Measurements from ENCODE around the gene DHRSX.

DNA sequence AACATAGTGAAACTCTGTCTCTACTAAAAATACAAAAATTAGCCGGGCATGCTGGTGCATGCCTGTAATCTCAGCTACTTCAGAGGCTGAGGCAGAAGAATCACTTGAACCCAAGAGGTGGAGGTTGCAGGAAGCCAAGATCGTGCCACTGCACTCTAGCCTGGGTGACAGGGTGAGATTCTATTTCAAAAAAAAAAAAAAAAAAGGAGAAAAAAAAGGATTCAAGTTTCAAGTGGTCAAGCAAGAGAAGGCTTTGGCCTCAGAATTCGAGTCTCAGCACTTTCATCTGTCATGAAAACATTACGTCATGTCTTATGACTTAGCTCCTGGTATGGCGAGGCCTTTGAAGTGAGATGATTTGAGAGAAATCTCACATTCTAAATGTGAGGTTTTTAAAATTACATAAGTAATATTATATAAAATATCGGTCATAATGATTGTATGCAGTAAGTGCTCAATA, 21.2 kb upstream of the DHRSX start:
- TF ChIP-seq, protein P1, sequence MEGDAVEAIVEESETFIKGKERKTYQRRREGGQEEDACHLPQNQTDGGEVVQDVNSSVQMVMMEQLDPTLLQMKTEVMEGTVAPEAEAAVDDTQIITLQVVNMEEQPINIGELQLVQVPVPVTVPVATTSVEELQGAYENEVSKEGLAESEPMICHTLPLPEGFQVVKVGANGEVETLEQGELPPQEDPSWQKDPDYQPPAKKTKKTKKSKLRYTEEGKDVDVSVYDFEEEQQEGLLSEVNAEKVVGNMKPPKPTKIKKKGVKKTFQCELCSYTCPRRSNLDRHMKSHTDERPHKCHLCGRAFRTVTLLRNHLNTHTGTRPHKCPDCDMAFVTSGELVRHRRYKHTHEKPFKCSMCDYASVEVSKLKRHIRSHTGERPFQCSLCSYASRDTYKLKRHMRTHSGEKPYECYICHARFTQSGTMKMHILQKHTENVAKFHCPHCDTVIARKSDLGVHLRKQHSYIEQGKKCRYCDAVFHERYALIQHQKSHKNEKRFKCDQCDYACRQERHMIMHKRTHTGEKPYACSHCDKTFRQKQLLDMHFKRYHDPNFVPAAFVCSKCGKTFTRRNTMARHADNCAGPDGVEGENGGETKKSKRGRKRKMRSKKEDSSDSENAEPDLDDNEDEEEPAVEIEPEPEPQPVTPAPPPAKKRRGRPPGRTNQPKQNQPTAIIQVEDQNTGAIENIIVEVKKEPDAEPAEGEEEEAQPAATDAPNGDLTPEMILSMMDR (IDR thresholded peaks at IDR 0.05), result no peak
- TF ChIP-seq EP300 (IDR thresholded peaks at IDR 0.05), result no peak

All from upper lobe of left lung (tissue), 4 donors.